GM13976 (cell line): ENCODE measurements around the gene RELN.

Experiments
- DNase-seq: peaks from one replicate; pipeline ENCODE4 v3.0.0; 2012; ENCODE audit warnings: low spot score
- in situ Hi-C: fragments of 300-500 bp; cut with MboI; formaldehyde crosslinking; loops from one replicate; pipeline ENCODE4 v1.12.0; 2022; ENCODE audit warnings: low sequenced_read_pairs, mixed read lengths, inconsistent platforms; ENCODE audit not compliant: unreplicated experiment
- TF ChIP-seq, protein P1 (sequence below): IDR thresholded peaks from 2 replicates; pipeline ENCODE4 v1.5.1; 2012; ENCODE audit warnings: borderline replicate concordance, mild to moderate bottlenecking; ENCODE audit not compliant: insufficient read depth; ENCODE audit errors: extremely low read depth, missing control alignments, control extremely low read depth

The RELN gene

GRCh38 chr7:103593691-103594090, 395.8 kb downstream of the RELN start:
- in situ Hi-C loops = no loop called here
- DNase-seq = no peak
- TF ChIP-seq, protein P1, sequence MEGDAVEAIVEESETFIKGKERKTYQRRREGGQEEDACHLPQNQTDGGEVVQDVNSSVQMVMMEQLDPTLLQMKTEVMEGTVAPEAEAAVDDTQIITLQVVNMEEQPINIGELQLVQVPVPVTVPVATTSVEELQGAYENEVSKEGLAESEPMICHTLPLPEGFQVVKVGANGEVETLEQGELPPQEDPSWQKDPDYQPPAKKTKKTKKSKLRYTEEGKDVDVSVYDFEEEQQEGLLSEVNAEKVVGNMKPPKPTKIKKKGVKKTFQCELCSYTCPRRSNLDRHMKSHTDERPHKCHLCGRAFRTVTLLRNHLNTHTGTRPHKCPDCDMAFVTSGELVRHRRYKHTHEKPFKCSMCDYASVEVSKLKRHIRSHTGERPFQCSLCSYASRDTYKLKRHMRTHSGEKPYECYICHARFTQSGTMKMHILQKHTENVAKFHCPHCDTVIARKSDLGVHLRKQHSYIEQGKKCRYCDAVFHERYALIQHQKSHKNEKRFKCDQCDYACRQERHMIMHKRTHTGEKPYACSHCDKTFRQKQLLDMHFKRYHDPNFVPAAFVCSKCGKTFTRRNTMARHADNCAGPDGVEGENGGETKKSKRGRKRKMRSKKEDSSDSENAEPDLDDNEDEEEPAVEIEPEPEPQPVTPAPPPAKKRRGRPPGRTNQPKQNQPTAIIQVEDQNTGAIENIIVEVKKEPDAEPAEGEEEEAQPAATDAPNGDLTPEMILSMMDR = no peak

DNA sequence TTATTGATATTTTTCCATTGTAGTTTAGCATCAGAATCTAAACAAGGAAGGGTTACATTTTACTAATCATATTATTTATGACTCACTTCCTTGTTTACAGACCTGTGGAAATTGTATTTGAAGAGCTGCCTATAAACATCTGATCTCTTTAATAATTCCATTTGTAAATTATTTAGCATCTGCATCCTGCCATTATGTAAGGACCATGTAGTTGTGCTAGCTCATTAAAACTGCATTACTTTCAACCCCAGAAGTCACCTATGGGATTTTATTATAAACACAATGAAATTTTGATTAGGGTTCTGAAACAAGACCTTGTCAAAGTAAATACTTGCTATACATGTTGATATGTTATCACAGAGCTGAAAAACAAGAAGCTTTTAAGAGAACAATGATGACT, 396.6 kb downstream of the RELN start:
- no peak for DNase-seq
- TF ChIP-seq, protein P1 = no peak
- in situ Hi-C loops = no loop called here

DNA sequence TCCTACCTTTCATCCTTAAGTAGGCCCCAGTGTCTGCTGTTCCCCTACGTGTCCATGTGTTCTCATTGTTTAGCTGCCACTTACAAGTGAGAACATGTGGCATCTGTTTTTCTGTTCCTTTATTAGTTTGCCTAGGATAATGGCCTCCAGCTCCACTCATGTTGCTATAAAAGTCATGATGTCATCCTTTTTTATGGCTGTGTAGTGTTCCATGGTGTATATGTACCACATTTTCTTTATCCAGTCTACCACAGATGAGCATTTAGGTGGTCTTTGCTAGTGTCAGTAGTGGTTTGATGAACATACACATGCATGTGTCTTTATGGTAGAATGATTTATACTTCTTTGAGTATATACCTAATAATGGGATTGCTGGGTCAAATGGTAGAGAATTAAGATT, 397.3 kb downstream of the RELN start:
- DNase-seq = no peak
- in situ Hi-C loops = no loop called here
- TF ChIP-seq, protein P1 = no peak

DNA sequence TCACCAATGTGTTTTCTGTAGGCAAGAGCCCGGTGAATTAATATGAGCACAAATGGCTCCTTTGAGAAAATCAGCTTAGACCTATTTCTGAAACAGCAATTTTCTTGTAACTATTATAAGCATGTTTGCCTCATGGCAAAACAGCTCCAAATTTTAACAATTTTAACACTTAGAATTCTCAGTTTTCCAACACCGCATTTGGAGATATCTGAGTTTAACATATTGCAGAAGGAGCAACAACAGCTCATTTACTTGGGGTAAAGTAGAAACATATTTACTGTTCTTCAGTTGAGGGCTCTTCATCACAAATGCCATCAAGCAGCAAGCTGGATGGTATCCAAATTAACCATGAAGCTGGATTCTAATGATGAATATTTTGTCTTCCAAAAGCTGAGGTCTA, 409.4 kb downstream of the RELN start:
- TF ChIP-seq, protein P1 = no peak
- in situ Hi-C loops = no loop called here
- DNase-seq = no peak

GRCh38 chr7:103577059-103577458, 412.4 kb downstream of the RELN start:
- in situ Hi-C loops = no loop called here
- TF ChIP-seq, protein P1 = no peak
- DNase-seq = no peak

GRCh38 chr7:103576641-103577040, 412.8 kb downstream of the RELN start:
- in situ Hi-C loops = no loop called here
- TF ChIP-seq, protein P1 = no peak

GRCh38 chr7:103574576-103574975, 414.9 kb downstream of the RELN start:
- TF ChIP-seq, protein P1 = no peak
- in situ Hi-C loops = loop anchor here (25.0 kb wide), 1 partner anchor 588 kb away; no protein-coding TSS in a partner anchor
- no peak for DNase-seq

More at GRCh38 chr7:103576641-103577040, 412.8 kb downstream of the RELN start:
- no peak for DNase-seq
